ENCODE data around the gene PRKN.

Gene PRKN

GRCh38 chr6:161458201-161458951 lies 1269.2 kb downstream of the PRKN start:
- no peak for DNase-seq (ENCODE audit: low read depth, low spot score)

GRCh38 chr6:161455848-161456247 lies 1271.7 kb downstream of the PRKN start:
- no peak for DNase-seq (ENCODE audit: low read depth, low spot score)

GRCh38 chr6:161453558-161453957 lies 1274.0 kb downstream of the PRKN start:
- no peak for DNase-seq (ENCODE audit: low read depth, low spot score)

GRCh38 chr6:161452241-161452640 lies 1275.3 kb downstream of the PRKN start:
- DNase-seq (ENCODE audit: low read depth, low spot score) = no peak

- DNase-seq (ENCODE audit: low read depth, low spot score) = no peak
Measured at GRCh38 chr6:161449521-161449920, 1278.0 kb downstream of the PRKN start.

- DNase-seq (ENCODE audit: low read depth, low spot score) = no peak
Measured at GRCh38 chr6:161446949-161447348, 1280.6 kb downstream of the PRKN start.

- DNase-seq (ENCODE audit: low read depth, low spot score) = no peak
Measured at GRCh38 chr6:161446296-161446925, 1281.2 kb downstream of the PRKN start.

GRCh38 chr6:161445021-161445799 lies 1282.4 kb downstream of the PRKN start:
- peak; percentile 56 for DNase-seq (ENCODE audit: low read depth, low spot score)

GRCh38 chr6:161444464-161444863 lies 1283.1 kb downstream of the PRKN start:
- peak; percentile 89 for DNase-seq (ENCODE audit: low read depth, low spot score)

- DNase-seq (ENCODE audit: low read depth, low spot score) = peak; percentile 71
Measured at GRCh38 chr6:161443848-161444247, 1283.7 kb downstream of the PRKN start.

GRCh38 chr6:161442420-161442819 lies 1285.1 kb downstream of the PRKN start:
- DNase-seq (ENCODE audit: low read depth, low spot score) = no peak

GRCh38 chr6:161440299-161440698 lies 1287.3 kb downstream of the PRKN start:
- no peak for DNase-seq (ENCODE audit: low read depth, low spot score)

GRCh38 chr6:161439093-161439492 lies 1288.5 kb downstream of the PRKN start:
- DNase-seq (ENCODE audit: low read depth, low spot score) = peak; percentile 94

- DNase-seq (ENCODE audit: low read depth, low spot score) = no peak
Measured at GRCh38 chr6:161438430-161439030, 1289.0 kb downstream of the PRKN start.

GRCh38 chr6:161437851-161438250 lies 1289.7 kb downstream of the PRKN start:
- DNase-seq (ENCODE audit: low read depth, low spot score) = no peak

GRCh38 chr6:161436106-161436876 lies 1291.3 kb downstream of the PRKN start:
- DNase-seq (ENCODE audit: low read depth, low spot score) = no peak

- DNase-seq (ENCODE audit: low read depth, low spot score) = peak; percentile 64
Measured at GRCh38 chr6:161435748-161436070, 1291.9 kb downstream of the PRKN start.

GRCh38 chr6:161434921-161435747 lies 1292.4 kb downstream of the PRKN start:
- DNase-seq (ENCODE audit: low read depth, low spot score) = peak; percentile 95

GRCh38 chr6:161434350-161434749 lies 1293.2 kb downstream of the PRKN start:
- DNase-seq (ENCODE audit: low read depth, low spot score) = peak; percentile 48

- DNase-seq (ENCODE audit: low read depth, low spot score) = no peak
Measured at GRCh38 chr6:161432546-161432945, 1295.0 kb downstream of the PRKN start.
